Caco-2 (cell line): ENCODE results near the gene NEUROD4. TPM values are rescaled to one million over a fixed set of nuclear protein-coding genes. Genes with fewer than 3 reads are reported as not detected.

Experiments
- BruUV-seq: library from RNA; stranded (reverse); fragments of 400-500 nt; replicated peaks from 2 replicates; lab custom pipeline; 2021; lab: Mats Ljungman, UMichigan
- CTCF ChIA-PET: fragments of 300-600 bp; sonication (Branson Sonifier 250); formaldehyde crosslinking; loops from one replicate; lab custom pipeline; 2022; ENCODE audit warnings: antibody characterized with exemption; lab: Charles Lee
- POLR2A ChIA-PET: fragments of 300-600 bp; sonication (Branson Sonifier 250); formaldehyde crosslinking; loops from one replicate; lab custom pipeline; 2022; ENCODE audit warnings: antibody characterized with exemption; lab: Charles Lee
- DNase-seq, 2 experiments: peaks; one replicate each; pipeline versions ENCODE4 v3.0.0 to v3.0.0-alpha.2; 2020 to 2022
- H3K27me3 ChIP-seq: replicated peaks from 2 replicates; pipeline ENCODE4 v1.6.0; 2011; ENCODE audit warnings: low read length; ENCODE audit not compliant: control insufficient read depth, insufficient read depth
- H3K36me3 ChIP-seq: 2 replicates; pipeline ENCODE4 v1.5.1; 2011; ENCODE audit warnings: low read length; ENCODE audit not compliant: control insufficient read depth, insufficient read depth
- H3K4me1 ChIP-seq: fragments of 250-450 bp; sonication (Bioruptor Pico); 2 replicates; pipeline ENCODE4 v1.5.1; 2020; ENCODE audit warnings: mild to moderate bottlenecking
- H3K4me3 ChIP-seq: 2 replicates; pipeline ENCODE4 v1.5.1; 2011; ENCODE audit warnings: low read depth, mild to moderate bottlenecking, control low read depth, low read length
- H3K9me3 ChIP-seq: fragments of 250-450 bp; sonication (Bioruptor Pico); 2 replicates; pipeline ENCODE4 v1.5.1; 2020; ENCODE audit warnings: mild to moderate bottlenecking, moderate library complexity
- H3K27ac Mint-ChIP-seq: one replicate; pipeline ENCODE4 v1.8.0; 2022; ENCODE audit warnings: mixed read lengths; ENCODE audit not compliant: unreplicated experiment
- H3K27me3 Mint-ChIP-seq: one replicate; pipeline ENCODE4 v1.8.0; 2022; ENCODE audit warnings: mixed read lengths; ENCODE audit not compliant: insufficient read depth, unreplicated experiment
- H3K36me3 Mint-ChIP-seq: one replicate; pipeline ENCODE4 v1.8.0; 2022; ENCODE audit warnings: mild to moderate bottlenecking, mixed read lengths; ENCODE audit not compliant: insufficient read depth, unreplicated experiment
- H3K4me1 Mint-ChIP-seq: one replicate; pipeline ENCODE4 v1.8.0; 2022; ENCODE audit warnings: low read depth, mixed read lengths; ENCODE audit not compliant: unreplicated experiment
- H3K4me3 Mint-ChIP-seq: one replicate; pipeline ENCODE4 v1.8.0; 2022; ENCODE audit warnings: mild to moderate bottlenecking, moderate library complexity, mixed read lengths; ENCODE audit not compliant: unreplicated experiment
- H3K9me3 Mint-ChIP-seq: one replicate; pipeline ENCODE4 v1.8.0; 2022; ENCODE audit warnings: mixed read lengths; ENCODE audit not compliant: unreplicated experiment
- intact Hi-C: fragments of 100-400 bp; cut with micrococcal nuclease; formaldehyde crosslinking; loops from one replicate; pipeline ENCODE4 v1.10.0; 2022; ENCODE audit not compliant: unreplicated experiment
- total RNA-seq: library from RNA; stranded (reverse); gene quantifications from 2 replicates; pipeline ENCODE4 v1.2.3, GENCODE V29; 2022
- TF ChIP-seq, protein P1 (sequence below), 2 experiments: fragments of 200-600 bp in 1 of 2; IDR thresholded peaks; 1 replicate in 1 of 2; 2 replicates in 1 of 2; pipeline versions ENCODE4 v1.5.1 to v1.8.0; 2011 to 2022; ENCODE audit warnings: antibody characterized with exemption in 1 of 2, control low read depth in 1 of 2, inconsistent platforms in 1 of 2, low read depth in 1 of 2, low read length in 1 of 2, mild to moderate bottlenecking in 1 of 2, moderate library complexity in 1 of 2; ENCODE audit not compliant: insufficient read depth in 1 of 2, severe bottlenecking in 1 of 2, unreplicated experiment in 1 of 2

The NEUROD4 gene
- total RNA-seq, 1 experiment from 2014 or later: not detected

DNA sequence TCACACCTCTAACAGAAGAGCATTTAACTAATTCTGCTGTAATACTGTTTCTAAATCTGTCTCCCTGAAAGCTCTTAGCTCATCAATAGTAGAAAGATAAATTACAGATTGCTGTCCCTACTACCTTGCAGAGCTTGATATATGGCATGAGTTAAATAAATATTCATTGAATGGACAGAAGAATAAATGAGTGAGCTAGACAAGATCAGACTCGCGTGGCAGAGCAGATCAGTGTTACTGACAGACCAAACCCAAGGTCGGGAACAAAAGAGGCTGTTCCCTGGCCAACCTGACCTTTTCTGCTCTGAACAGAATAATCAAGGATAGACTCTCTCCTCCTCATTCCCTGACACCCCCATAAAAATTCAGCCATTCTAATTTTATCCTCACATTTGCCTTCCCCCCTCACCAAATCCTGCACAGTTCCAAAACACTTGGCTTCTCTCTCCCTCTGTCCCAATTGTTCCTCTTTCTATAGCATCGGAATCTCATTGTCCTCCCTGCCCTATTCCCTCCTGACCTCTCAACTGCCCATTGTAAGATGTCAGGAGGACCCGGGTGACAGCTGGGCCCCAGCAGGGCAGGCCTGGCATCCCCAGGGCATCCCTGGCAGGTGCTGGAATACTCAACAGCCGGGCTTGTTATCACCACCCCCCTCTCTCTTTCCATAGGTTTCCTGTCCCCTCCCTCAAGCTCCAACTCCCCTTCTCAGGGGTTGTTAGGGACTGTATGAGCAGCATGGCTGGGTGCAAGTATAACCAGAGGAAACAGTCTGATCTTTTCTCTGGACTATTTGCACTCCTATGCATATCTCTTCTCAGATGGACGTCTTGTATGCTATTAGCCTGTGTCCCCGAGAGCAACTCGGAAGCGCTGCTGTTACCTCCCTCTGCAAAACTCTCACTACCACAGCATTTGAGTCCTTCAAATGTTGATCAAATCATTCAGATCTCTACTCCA, 19.9 kb downstream of the NEUROD4 start:
- Mint-ChIP-seq H3K27me3 (peaks cover 22% of the 10 kb centered on the region), H3K4me1 (no peaks in the 10 kb centered on the region), H3K27ac (no peak overlapping the region), H3K9me3 (no peaks in the 10 kb centered on the region), H3K4me3 (no peak overlapping the region), H3K36me3 (no peaks in the 10 kb centered on the region)
- H3K36me3 ChIP-seq: no peaks in the 10 kb centered on the region
- intact Hi-C loops: no loop called here
- POLR2A ChIA-PET: no interaction called here
- H3K4me1 ChIP-seq: no peaks in the 10 kb centered on the region; the same call in 1 of the 2 replicates
- CTCF ChIA-PET: no interaction called here
- no TSS peak for BruUV-seq
- peaks cover 1% of the 10 kb centered on the region for H3K27me3 ChIP-seq
- H3K9me3 ChIP-seq: no peaks in the 10 kb centered on the region
- TF ChIP-seq, protein P1, sequence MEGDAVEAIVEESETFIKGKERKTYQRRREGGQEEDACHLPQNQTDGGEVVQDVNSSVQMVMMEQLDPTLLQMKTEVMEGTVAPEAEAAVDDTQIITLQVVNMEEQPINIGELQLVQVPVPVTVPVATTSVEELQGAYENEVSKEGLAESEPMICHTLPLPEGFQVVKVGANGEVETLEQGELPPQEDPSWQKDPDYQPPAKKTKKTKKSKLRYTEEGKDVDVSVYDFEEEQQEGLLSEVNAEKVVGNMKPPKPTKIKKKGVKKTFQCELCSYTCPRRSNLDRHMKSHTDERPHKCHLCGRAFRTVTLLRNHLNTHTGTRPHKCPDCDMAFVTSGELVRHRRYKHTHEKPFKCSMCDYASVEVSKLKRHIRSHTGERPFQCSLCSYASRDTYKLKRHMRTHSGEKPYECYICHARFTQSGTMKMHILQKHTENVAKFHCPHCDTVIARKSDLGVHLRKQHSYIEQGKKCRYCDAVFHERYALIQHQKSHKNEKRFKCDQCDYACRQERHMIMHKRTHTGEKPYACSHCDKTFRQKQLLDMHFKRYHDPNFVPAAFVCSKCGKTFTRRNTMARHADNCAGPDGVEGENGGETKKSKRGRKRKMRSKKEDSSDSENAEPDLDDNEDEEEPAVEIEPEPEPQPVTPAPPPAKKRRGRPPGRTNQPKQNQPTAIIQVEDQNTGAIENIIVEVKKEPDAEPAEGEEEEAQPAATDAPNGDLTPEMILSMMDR (IDR thresholded peaks at IDR 0.05; ENCODE audit: insufficient read depth in 1 of 2, low read depth in 1 of 2, low read length in 1 of 2, severe bottlenecking in 1 of 2, unreplicated experiment in 1 of 2): no peak
- DNase-seq: no peak
- no peak overlapping the region for H3K4me3 ChIP-seq

DNA sequence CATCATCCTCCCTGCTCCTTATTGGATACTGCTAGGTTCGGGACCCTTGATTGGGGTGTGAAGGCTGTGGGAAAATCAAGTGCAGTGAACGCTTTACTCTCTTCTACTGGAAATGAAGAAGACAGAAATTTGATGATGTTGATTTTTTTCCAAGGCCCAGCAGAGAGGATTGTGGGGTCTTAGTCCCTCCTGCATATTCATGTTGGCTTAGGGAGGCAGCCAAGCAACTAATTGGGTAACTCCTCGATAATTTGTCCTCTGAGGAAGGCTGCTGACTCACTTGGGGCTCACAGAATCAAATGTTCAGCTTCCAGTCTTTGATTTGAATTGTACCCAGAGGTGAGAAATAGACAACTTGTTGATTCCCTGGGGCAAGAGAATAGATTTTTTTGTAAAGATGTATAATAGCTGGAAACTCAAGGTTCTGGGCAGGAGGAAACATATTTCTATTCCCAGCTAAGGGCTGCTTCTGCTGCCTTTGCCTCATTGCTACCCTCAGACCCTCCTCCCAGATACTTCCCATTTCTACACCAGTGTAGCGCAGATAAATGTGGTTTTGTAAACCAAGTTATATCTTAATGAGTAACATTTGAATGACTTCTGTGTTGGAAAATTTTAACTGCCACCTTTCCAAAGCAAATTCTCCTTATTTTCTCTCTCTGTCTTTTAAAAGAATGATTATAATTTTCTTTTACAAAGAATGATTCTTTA, 21.7 kb downstream of the NEUROD4 start:
- H3K4me1 ChIP-seq: no peaks in the 10 kb centered on the region
- H3K9me3 Mint-ChIP-seq: no peaks in the 10 kb centered on the region
- intact Hi-C loops: no loop called here
- peaks cover 25% of the 10 kb centered on the region for H3K27me3 Mint-ChIP-seq
- TF ChIP-seq, protein P1 (IDR thresholded peaks at IDR 0.05; ENCODE audit: insufficient read depth in 1 of 2, low read depth in 1 of 2, low read length in 1 of 2, severe bottlenecking in 1 of 2, unreplicated experiment in 1 of 2): no peak
- H3K4me1 Mint-ChIP-seq: no peaks in the 10 kb centered on the region
- no peak overlapping the region for H3K27ac Mint-ChIP-seq
- CTCF ChIA-PET: no interaction called here
- no peak overlapping the region for H3K4me3 ChIP-seq
- no TSS peak for BruUV-seq
- DNase-seq: no peak
- peaks cover 1% of the 10 kb centered on the region for H3K27me3 ChIP-seq
- POLR2A ChIA-PET: no interaction called here
- H3K36me3 ChIP-seq: no peaks in the 10 kb centered on the region
- no peak overlapping the region for H3K4me3 Mint-ChIP-seq
- H3K36me3 Mint-ChIP-seq: no peaks in the 10 kb centered on the region
- H3K9me3 ChIP-seq: no peaks in the 10 kb centered on the region

DNA sequence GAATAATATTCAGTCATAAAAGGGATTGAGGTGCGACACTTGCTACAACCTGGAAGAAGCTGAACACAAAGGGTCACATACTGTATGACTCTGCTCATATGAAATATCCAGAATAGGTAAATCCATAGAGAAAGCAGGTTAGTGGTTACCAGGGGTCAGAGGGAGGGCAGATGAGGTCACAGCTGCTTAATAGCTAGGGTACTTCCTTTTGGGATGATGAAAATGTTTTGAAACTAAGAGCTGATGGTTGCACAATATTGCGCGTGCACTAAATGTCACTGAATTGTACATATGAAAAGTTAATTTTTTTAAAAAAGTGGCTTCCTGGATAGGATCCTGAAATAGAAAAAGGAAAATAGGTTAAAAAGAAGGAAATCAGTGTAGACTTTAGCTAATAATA, 23.8 kb downstream of the NEUROD4 start:
- BruUV-seq: no TSS peak
- intact Hi-C loops: no loop called here
- no peaks in the 10 kb centered on the region for H3K36me3 Mint-ChIP-seq
- H3K4me1 Mint-ChIP-seq: no peaks in the 10 kb centered on the region
- peaks cover 23% of the 10 kb centered on the region for H3K27me3 Mint-ChIP-seq
- DNase-seq: no peak
- H3K4me1 ChIP-seq: no peaks in the 10 kb centered on the region
- H3K36me3 ChIP-seq: no peaks in the 10 kb centered on the region
- ChIA-PET CTCF (no interaction called here), POLR2A (no interaction called here)
- no peak overlapping the region for H3K4me3 ChIP-seq
- no peaks in the 10 kb centered on the region for H3K9me3 Mint-ChIP-seq
- H3K9me3 ChIP-seq: no peaks in the 10 kb centered on the region
- H3K27ac Mint-ChIP-seq: no peak overlapping the region
- no peak overlapping the region for H3K4me3 Mint-ChIP-seq
- TF ChIP-seq, protein P1 (IDR thresholded peaks at IDR 0.05; ENCODE audit: insufficient read depth in 1 of 2, low read depth in 1 of 2, low read length in 1 of 2, severe bottlenecking in 1 of 2, unreplicated experiment in 1 of 2): no peak
- H3K27me3 ChIP-seq: peaks cover 1% of the 10 kb centered on the region
